K562 (cell line): Measurements from ENCODE around the gene MIEN1. TPM values are rescaled to one million over a fixed set of nuclear protein-coding genes. Genes with fewer than 3 reads are reported as not detected.

Experiments used
- ATAC-seq: fragments of 200-7000 bp; cut with Tn5 transposase; 3 replicates; pipeline ENCODE4 v1.9.1; 2020; ENCODE audit warnings: moderate library complexity
- BruUV-seq: library from RNA; stranded (reverse); fragments of 400-500 nt; replicated peaks from 2 replicates; lab custom pipeline; 2021; lab: Mats Ljungman, UMichigan
- CTCF ChIA-PET: fragments of 300-600 bp; formaldehyde crosslinking; extraction: SDS; loops from one replicate; lab custom pipeline; 2021; ENCODE audit warnings: low intra/inter-chr PET ratio; lab: Yijun Ruan, JAX
- POLR2A ChIA-PET: fragments of 300-600, 350-650 bp; sonication (Branson Sonifier 250); formaldehyde crosslinking; extraction: SDS; loops from one replicate; lab custom pipeline; 2021; ENCODE audit warnings: antibody characterized with exemption, inconsistent platforms; lab: Yijun Ruan, JAX
- DNase-seq, 4 experiments: peaks; one replicate each; pipeline versions ENCODE4 v3.0.0 to v3.0.0-alpha.2; 2011 to 2018; ENCODE audit warnings: low spot score in 3 of 4, mixed read lengths in 3 of 4; ENCODE audit errors: extremely low read depth in 1 of 4
- FAIRE-seq: peaks from 2 replicates; lab custom pipeline; 2011; peaks lifted over from hg19 to GRCh38; lab: Jason Lieb, UNC
- H2AFZ ChIP-seq: 2 replicates; pipeline ENCODE4 v1.6.0; 2011; ENCODE audit warnings: low read depth, low read length, control low read depth, inconsistent platforms
- H3K27ac ChIP-seq: fragments of 200-600 bp; 3 replicates; pipeline ENCODE4 v1.8.0; 2011; ENCODE audit warnings: low read depth, mild to moderate bottlenecking, control low read depth, inconsistent platforms, low read length, moderate library complexity, mixed read lengths; ENCODE audit errors: extremely low read depth
- H3K27me3 ChIP-seq, 2 experiments: fragments of 300-600 bp in 1 of 2; 2 replicates in 1 of 2; 3 replicates in 1 of 2; pipeline versions ENCODE4 v1.6.0 to v1.8.0; 2011; ENCODE audit warnings: inconsistent platforms in 2 of 2, low read length in 2 of 2, mild to moderate bottlenecking in 1 of 2, mixed read lengths in 1 of 2, moderate library complexity in 1 of 2; ENCODE audit not compliant: control insufficient read depth in 2 of 2, insufficient read depth in 2 of 2
- H3K36me3 ChIP-seq: fragments of 300-600 bp; 3 replicates; pipeline ENCODE4 v1.8.0; 2011; ENCODE audit warnings: mild to moderate bottlenecking, low read length, inconsistent platforms; ENCODE audit not compliant: control insufficient read depth, insufficient read depth
- H3K4me1 ChIP-seq, 2 experiments: fragments of 200-600 bp in 1 of 2; replicated peaks in 1 of 2; 2 replicates in 1 of 2; 3 replicates in 1 of 2; pipeline versions ENCODE4 v1.5.1 to v1.8.0; 2011; ENCODE audit warnings: inconsistent platforms in 2 of 2, low read length in 2 of 2, mild to moderate bottlenecking in 1 of 2, mixed read lengths in 1 of 2, moderate library complexity in 1 of 2; ENCODE audit not compliant: control insufficient read depth in 2 of 2, insufficient read depth in 2 of 2
- H3K4me2 ChIP-seq: 2 replicates; pipeline ENCODE4 v1.6.1; 2011; ENCODE audit warnings: low read length, control low read depth, inconsistent platforms, mixed read lengths; ENCODE audit not compliant: insufficient read depth
- H3K4me3 ChIP-seq: fragments of 200-600 bp; sonication (generic), shearing (Covaris generic); 2 replicates; pipeline ENCODE4 v1.5.1; 2016; ENCODE audit warnings: control low read depth, inconsistent platforms
- H3K79me2 ChIP-seq: fragments of 200-600 bp; 3 replicates; pipeline ENCODE4 v1.8.0; 2011; ENCODE audit warnings: low read length, inconsistent platforms; ENCODE audit not compliant: control insufficient read depth, insufficient read depth
- H3K9ac ChIP-seq, 2 experiments: 2 replicates each; pipeline versions ENCODE4 v1.6.0 to v1.6.1; 2011; ENCODE audit warnings: low read depth in 2 of 2, low read length in 2 of 2, control low read depth in 1 of 2, inconsistent platforms in 1 of 2, mild to moderate bottlenecking in 1 of 2, mixed read lengths in 1 of 2; ENCODE audit not compliant: insufficient read depth in 1 of 2
- H3K9me1 ChIP-seq: one replicate; pipeline ENCODE4 v1.6.0; 2011; ENCODE audit warnings: inconsistent platforms, mild to moderate bottlenecking, low read length, moderate library complexity; ENCODE audit not compliant: control insufficient read depth, insufficient read depth
- H3K9me3 ChIP-seq: replicated peaks from 2 replicates; pipeline ENCODE4 v1.5.1; 2011; ENCODE audit warnings: low read depth, low read length, inconsistent platforms; ENCODE audit not compliant: control insufficient read depth, insufficient read depth
- H4K20me1 ChIP-seq: replicated peaks from 2 replicates; pipeline ENCODE4 v1.6.1; 2011; ENCODE audit warnings: low read length, inconsistent platforms, mixed read lengths; ENCODE audit not compliant: control insufficient read depth, insufficient read depth
- BACH1 ChIP-seq: fragments of 200-800 bp; sonication (Bioruptor generic); IDR thresholded peaks from 2 replicates; pipeline ENCODE4 v1.6.1; 2016; ENCODE audit warnings: missing genetic modification characterization, missing compliant biosample characterization
- C11orf30 ChIP-seq: fragments of 450-650 bp; IDR thresholded peaks from 2 replicates; pipeline ENCODE4 v1.6.1; 2016; ENCODE audit warnings: low read depth, mild to moderate bottlenecking
- CREM ChIP-seq: IDR thresholded peaks from 2 replicates; pipeline ENCODE4 v1.6.1; 2014; ENCODE audit warnings: antibody characterized with exemption, low read depth
- MAZ ChIP-seq, 2 experiments: fragments of 450-650 bp in 1 of 2; sonication (generic) in 1 of 2; formaldehyde crosslinking; IDR thresholded peaks in 1 of 2; conservative IDR thresholded peaks in 1 of 2; 2 replicates each; pipeline versions ENCODE4 v1.4.0 to v1.5.0; 2020; ENCODE audit warnings: mild to moderate bottlenecking in 1 of 2, missing genetic modification reagents in 1 of 2
- NR4A1 ChIP-seq, 2 experiments: fragments of 250-450 bp in 1 of 2; fragments of 450-650 bp in 1 of 2; sonication (Bioruptor Pico) in 1 of 2; IDR thresholded peaks; 2 replicates each; pipeline versions ENCODE4 v1.4.0 to v1.6.1; 2016 to 2020; ENCODE audit warnings: mild to moderate bottlenecking in 2 of 2, missing compliant biosample characterization in 1 of 2, missing genetic modification characterization in 1 of 2, moderate library complexity in 1 of 2
- TRIM25 ChIP-seq: fragments of 450-650 bp; IDR thresholded peaks from 2 replicates; pipeline ENCODE4 v1.7.0; 2016; ENCODE audit warnings: borderline replicate concordance
- ZNF3 ChIP-seq: fragments of 250-450 bp; sonication (Bioruptor Pico); IDR thresholded peaks from 2 replicates; pipeline ENCODE4 v1.5.0; 2021; ENCODE audit warnings: mild to moderate bottlenecking, moderate library complexity
- ZNF354B ChIP-seq: fragments of 250-450 bp; sonication (Bioruptor Pico); IDR thresholded peaks from 2 replicates; pipeline ENCODE4 v1.4.0; 2020
- ZNF431 ChIP-seq: sonication (generic); formaldehyde crosslinking; IDR thresholded peaks from 2 replicates; pipeline ENCODE4 v1.8.0; 2022; ENCODE audit warnings: mild to moderate bottlenecking, missing genetic modification reagents
- ZNF740 ChIP-seq, 3 experiments: fragments of 200-800 bp in 1 of 3; sonication (Bioruptor generic) in 1 of 3; sonication (generic) in 1 of 3; formaldehyde crosslinking in 1 of 3; IDR thresholded peaks; 2 replicates each; pipeline versions ENCODE4 v1.6.1 to v1.8.0; 2016 to 2022; ENCODE audit warnings: mild to moderate bottlenecking in 2 of 3, missing compliant biosample characterization in 2 of 3, missing genetic modification characterization in 2 of 3, missing genetic modification reagents in 1 of 3
- ZNF77 ChIP-seq: fragments of 250-450 bp; sonication (Bioruptor Pico); IDR thresholded peaks from 2 replicates; pipeline ENCODE4 v1.5.0; 2020
- WGBS: fragments of 100-300 bp; shearing (Covaris generic); methylation state at CpG from one replicate; pipeline ENCODE4 v1.1.6; 2016; ENCODE audit warnings: low coverage, mixed read lengths; ENCODE audit not compliant: insufficient coverage; ENCODE audit errors: missing lambda C conversion rate; 5-methylcytosine and 5-hydroxymethylcytosine counted together
- in situ Hi-C: fragments of 300-500 bp; cut with MboI; formaldehyde crosslinking; loops from 4 replicates; pipeline ENCODE4 v1.15.0; 2018; ENCODE audit warnings: inconsistent platforms, mixed read lengths
- intact Hi-C: fragments of 100-400 bp; cut with micrococcal nuclease; formaldehyde crosslinking; loops from 2 replicates; pipeline ENCODE4 v1.14.2; 2022
- polyA plus RNA-seq, 8 experiments: library from polyadenylated mRNA; depleted of rRNA in 4 of 8; stranded (reverse) in 5 of 8; unstranded in 3 of 8; fragments of >200 nt; fragmentation: Nextera tagmentation in 2 of 8; fragmentation: Illumina TruSeq in 1 of 8; extraction: Ambion mirVana in 2 of 8; extraction: Trizol in 1 of 8; gene quantifications; 2 replicates each; pipeline versions ENCODE4 v1.2.1 to v1.2.3, GENCODE V29; 2011 to 2014; ENCODE audit warnings: inconsistent platforms in 1 of 8, missing spikeins in 1 of 8
- total RNA-seq, 7 experiments: library from RNA; depleted of rRNA in 6 of 7; stranded (reverse); fragments of >200 nt in 6 of 7; fragmentation: Illumina TruSeq in 2 of 7; extraction: Trizol in 2 of 7; gene quantifications; 2 replicates each; pipeline versions ENCODE4 v1.2.1 to v1.2.3, GENCODE V29; 2011 to 2021; ENCODE audit warnings: low replicate concordance in 1 of 7
- TF ChIP-seq, protein P1 (sequence below): fragments of 450-650 bp; IDR thresholded peaks from 2 replicates; pipeline ENCODE4 v1.6.1; 2017; ENCODE audit warnings: antibody characterized with exemption, mild to moderate bottlenecking

MIEN1 gene
- total and polyA plus RNA-seq, 9 of the 15 experiments (the other 6 are each of a cell fraction or from before 2014, with no cell fraction given): 61.3 to 142 (median 78.9) TPM

DNA sequence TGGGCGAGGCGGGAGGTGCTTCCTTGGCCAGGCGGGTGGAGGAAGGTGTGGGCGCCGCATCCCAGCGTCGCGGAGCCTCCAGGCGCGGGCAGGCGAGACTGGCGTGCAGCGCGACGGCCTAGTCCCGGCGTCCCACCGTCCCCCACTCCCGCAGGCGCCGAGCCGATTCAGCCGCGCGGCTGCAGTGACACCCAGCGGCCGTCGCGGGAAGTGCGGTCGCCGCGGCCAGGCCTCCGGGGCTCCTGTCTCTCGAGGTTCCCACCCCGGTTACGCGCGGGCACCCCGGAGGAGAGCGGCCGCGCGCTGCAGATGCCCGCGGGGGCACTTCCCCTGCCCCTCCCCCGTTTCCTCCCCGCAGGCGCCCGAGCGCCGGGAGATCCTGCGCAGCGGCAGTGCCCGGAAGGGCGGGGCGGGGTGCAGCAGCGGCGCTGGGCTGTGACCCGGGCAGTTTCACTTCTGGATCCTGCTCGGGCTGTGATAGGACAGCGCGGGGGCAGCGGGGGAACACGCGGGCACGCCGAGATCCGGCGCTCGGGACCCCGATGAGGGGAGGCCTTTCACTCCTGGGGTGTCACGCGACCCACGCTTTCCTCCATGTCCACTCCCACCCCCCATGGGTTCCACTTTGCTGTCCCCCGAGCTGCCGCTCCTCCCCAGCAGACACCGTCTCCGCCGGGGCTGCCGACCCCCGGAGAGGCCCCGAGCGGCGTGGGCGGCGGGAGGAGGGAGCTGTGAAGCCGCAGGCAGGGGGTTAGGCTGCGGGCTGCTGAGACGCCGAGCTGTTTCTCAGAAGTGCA lies 24.0 kb upstream of the MIEN1 start:
- WGBS: under 1% methylated on average over 39 of the region's 91 CpGs
- H3K27me3 ChIP-seq: peaks cover 4 to 6% of the 10 kb centered on the region in 2 experiments; a peak in 2 of 5 replicates
- peak; percentile 96 for ATAC-seq
- no peaks in the 10 kb centered on the region for H3K36me3 ChIP-seq
- H3K9ac ChIP-seq: peak overlapping the region; percentile 67 to 98; a peak in 3 of 4 replicates
- DNase-seq: peak; percentile 84 to 96 (median 96)
- no TSS peak for BruUV-seq
- H3K79me2 ChIP-seq: no peaks in the 10 kb centered on the region
- peak overlapping the region; percentile 85 for H2AFZ ChIP-seq
- peak overlapping the region; percentile 64 for H3K27ac ChIP-seq
- no peaks in the 10 kb centered on the region for H4K20me1 ChIP-seq
- no peaks in the 10 kb centered on the region for H3K9me3 ChIP-seq
- FAIRE-seq: no peak
- no peaks in the 10 kb centered on the region for H3K9me1 ChIP-seq
- ChIA-PET POLR2A (interaction anchor here (0.7 to 1.8 kb wide), 5 partner anchors 8 to 201 kb away, joined by 3 to 6 read pairs (median 3); partner anchors contain the start of gene PGAP3), CTCF (interaction anchor here (0.6 to 6.1 kb wide), 8 partner anchors 24 to 722 kb away, joined by 3 to 118 read pairs (median 4); partner anchors contain the start of gene MIEN1)
- peaks cover 9 to 43% of the 10 kb centered on the region in 2 experiments; a peak in 4 of 5 replicates for H3K4me1 ChIP-seq
- peak overlapping the region; percentile 53 for H3K4me3 ChIP-seq
- intact Hi-C loops: loop anchor here (1.0 to 5.0 kb wide), 2 partner anchors 82 to 132 kb away; no protein-coding TSS in a partner anchor
- peak overlapping the region; percentile 49 for H3K4me2 ChIP-seq
- in situ Hi-C loops: no loop called here
- TF ChIP-seq ZNF77 (CRISPR knock-in tag) (no peak), CREM (peak; percentile 77), BACH1 (tag) (no peak), ZNF354B (CRISPR knock-in tag) (no peak), ZNF3 (CRISPR knock-in tag) (no peak), MAZ (CRISPR knock-in tag; conservative IDR thresholded peaks at IDR 0.05 in 1 of 2, IDR thresholded peaks at IDR 0.05 in 1 of 2) (peak; percentile 76 to 94), TRIM25 (no peak), ZNF431 (CRISPR knock-in tag) (no peak), ZNF740 (CRISPR knock-in tag; IDR thresholded peaks at IDR 0.05) (0 out of 2 replicates have a peak, but pooled peaks have one; percentile 35), ZNF740 (tag; IDR thresholded peaks at IDR 0.05) (no peak), NR4A1 (CRISPR knock-in tag; IDR thresholded peaks at IDR 0.05) (peak; percentile 82; the same call in 1 of the 2 replicates), NR4A1 (tag; IDR thresholded peaks at IDR 0.05) (no peak), C11orf30 (peak; percentile 86)
- TF ChIP-seq, protein P1, sequence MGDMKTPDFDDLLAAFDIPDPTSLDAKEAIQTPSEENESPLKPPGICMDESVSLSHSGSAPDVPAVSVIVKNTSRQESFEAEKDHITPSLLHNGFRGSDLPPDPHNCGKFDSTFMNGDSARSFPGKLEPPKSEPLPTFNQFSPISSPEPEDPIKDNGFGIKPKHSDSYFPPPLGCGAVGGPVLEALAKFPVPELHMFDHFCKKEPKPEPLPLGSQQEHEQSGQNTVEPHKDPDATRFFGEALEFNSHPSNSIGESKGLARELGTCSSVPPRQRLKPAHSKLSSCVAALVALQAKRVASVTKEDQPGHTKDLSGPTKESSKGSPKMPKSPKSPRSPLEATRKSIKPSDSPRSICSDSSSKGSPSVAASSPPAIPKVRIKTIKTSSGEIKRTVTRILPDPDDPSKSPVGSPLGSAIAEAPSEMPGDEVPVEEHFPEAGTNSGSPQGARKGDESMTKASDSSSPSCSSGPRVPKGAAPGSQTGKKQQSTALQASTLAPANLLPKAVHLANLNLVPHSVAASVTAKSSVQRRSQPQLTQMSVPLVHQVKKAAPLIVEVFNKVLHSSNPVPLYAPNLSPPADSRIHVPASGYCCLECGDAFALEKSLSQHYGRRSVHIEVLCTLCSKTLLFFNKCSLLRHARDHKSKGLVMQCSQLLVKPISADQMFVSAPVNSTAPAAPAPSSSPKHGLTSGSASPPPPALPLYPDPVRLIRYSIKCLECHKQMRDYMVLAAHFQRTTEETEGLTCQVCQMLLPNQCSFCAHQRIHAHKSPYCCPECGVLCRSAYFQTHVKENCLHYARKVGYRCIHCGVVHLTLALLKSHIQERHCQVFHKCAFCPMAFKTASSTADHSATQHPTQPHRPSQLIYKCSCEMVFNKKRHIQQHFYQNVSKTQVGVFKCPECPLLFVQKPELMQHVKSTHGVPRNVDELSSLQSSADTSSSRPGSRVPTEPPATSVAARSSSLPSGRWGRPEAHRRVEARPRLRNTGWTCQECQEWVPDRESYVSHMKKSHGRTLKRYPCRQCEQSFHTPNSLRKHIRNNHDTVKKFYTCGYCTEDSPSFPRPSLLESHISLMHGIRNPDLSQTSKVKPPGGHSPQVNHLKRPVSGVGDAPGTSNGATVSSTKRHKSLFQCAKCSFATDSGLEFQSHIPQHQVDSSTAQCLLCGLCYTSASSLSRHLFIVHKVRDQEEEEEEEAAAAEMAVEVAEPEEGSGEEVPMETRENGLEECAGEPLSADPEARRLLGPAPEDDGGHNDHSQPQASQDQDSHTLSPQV: no peak; the same call in 1 of the 2 replicates
